Adrenal gland (tissue), 12 donors: ENCODE results near the gene S100P. TPM values are rescaled to one million over a fixed set of nuclear protein-coding genes. Genes with fewer than 3 reads are reported as not detected.
"Not testable (repeated sequence)": the region's sequence is repeated elsewhere in the genome, so short reads cannot be mapped to it uniquely, and the experiment has no call there.

ENCODE experiments used
- DNase-seq, 7 donors: peaks; one replicate each; pipeline ENCODE4 v3.0.0-alpha.2; 2019 to 2020
- H3K27ac ChIP-seq, 5 donors: fragments of 200-600 bp; sonication (generic) in 4 of 5; 1 replicate in 3 of 5; 2 replicates in 2 of 5; pipeline versions ENCODE4 v1.5.1 to v1.8.0; 2016 to 2020; ENCODE audit warnings: mild to moderate bottlenecking in 1 of 5
- H3K27me3 ChIP-seq: fragments of 200-600 bp; 2 replicates; pipeline ENCODE4 v1.8.0; 2021
- H3K36me3 ChIP-seq, 2 donors: fragments of 200-600 bp; replicated peaks in 1 of 2; 1 replicate in 1 of 2; 2 replicates in 1 of 2; pipeline versions ENCODE4 v1.5.1 to v1.8.0; 2018 to 2022
- H3K4me1 ChIP-seq, 2 donors: fragments of 200-600 bp; replicated peaks in 1 of 2; 1 replicate in 1 of 2; 2 replicates in 1 of 2; pipeline versions ENCODE4 v1.5.1 to v1.8.0; 2018 to 2021
- H3K4me3 ChIP-seq, 4 donors: fragments of 200-600 bp; sonication (generic) in 3 of 4; one replicate each; pipeline ENCODE4 v1.5.1; 2016 to 2018
- H3K9me3 ChIP-seq, 3 donors: fragments of 200-600 bp; sonication (generic) in 1 of 3; replicated peaks in 1 of 3; 1 replicate in 2 of 3; 2 replicates in 1 of 3; pipeline versions ENCODE4 v1.5.1 to v1.8.0; 2016 to 2021
- POLR2A ChIP-seq, 2 donors: fragments of 450-650 bp; IDR thresholded peaks; one replicate each; pipeline ENCODE4 v1.6.1; 2017; ENCODE audit warnings: antibody characterized with exemption in 2 of 2, mild to moderate bottlenecking in 2 of 2, moderate library complexity in 1 of 2
- WGBS, 4 donors: extraction: QIAGEN DNeasy Blood & Tissue Kit in 2 of 4; methylation state at CpG; one replicate each; pipeline versions ENCODE4 v1.1.5 to v1.1.7; 2013 to 2017; 5-methylcytosine and 5-hydroxymethylcytosine counted together
- intact Hi-C, 2 donors: fragments of 100-400 bp; cut with DNase I; formaldehyde crosslinking; loops; one replicate each; pipeline versions ENCODE4 v1.14.1 to v1.15.0; 2022 to 2023
- polyA plus RNA-seq, 3 donors: library from polyadenylated mRNA; stranded (reverse); fragments of 200-250 nt in 2 of 3; fragments of 350-450 nt in 1 of 3; fragmentation: Illumina TruSeq in 1 of 3; extraction: RNeasy Lipid Tissue Mini Kit (QIAGEN cat#74804) in 1 of 3; gene quantifications; one replicate each; pipeline ENCODE4 v1.2.3, GENCODE V29; 2013 to 2014
- total RNA-seq, 9 donors: library from RNA; depleted of rRNA in 4 of 9; stranded (reverse); fragments of >200 nt in 4 of 9; fragments of 120-200 nt in 1 of 9; fragmentation: NEBNext Ultra II Directional in 1 of 9; extraction: Animal tissue kit (Norgen Biotek cat#: 25700) in 1 of 9; gene quantifications; one replicate each; pipeline versions ENCODE4 v1.1.0 to v1.2.4, GENCODE V29; 2013 to 2023
- TF ChIP-seq, protein P1 (sequence below), 6 experiments: fragments of 450-650 bp in 4 of 6; fragments of 200-600 bp in 2 of 6; sonication (generic) in 1 of 6; IDR thresholded peaks; 1 replicate in 5 of 6; 2 replicates in 1 of 6; pipeline versions ENCODE4 v1.5.1 to v1.8.0; 2016 to 2021; ENCODE audit warnings: antibody characterized with exemption in 6 of 6, mild to moderate bottlenecking in 2 of 6, moderate library complexity in 1 of 6
- donor health status: healthy with polysubstance abuse.
- donor health status: Bipolar disorder and iron deficiency.
- donor health status: DM: yes; HTN: yes; CAD: no.
- donor health status: DM: no; HTN: no; CAD: no.
- donor health status: DM: no; HTN: no; CAD: no.
- donor health status: DM: yes; HTN: yes; CAD: no.

Gene S100P
- total and polyA plus RNA-seq, 12 donors, result 0.42 to 1.9 (median 0.84) TPM; not detected in 5

DNA sequence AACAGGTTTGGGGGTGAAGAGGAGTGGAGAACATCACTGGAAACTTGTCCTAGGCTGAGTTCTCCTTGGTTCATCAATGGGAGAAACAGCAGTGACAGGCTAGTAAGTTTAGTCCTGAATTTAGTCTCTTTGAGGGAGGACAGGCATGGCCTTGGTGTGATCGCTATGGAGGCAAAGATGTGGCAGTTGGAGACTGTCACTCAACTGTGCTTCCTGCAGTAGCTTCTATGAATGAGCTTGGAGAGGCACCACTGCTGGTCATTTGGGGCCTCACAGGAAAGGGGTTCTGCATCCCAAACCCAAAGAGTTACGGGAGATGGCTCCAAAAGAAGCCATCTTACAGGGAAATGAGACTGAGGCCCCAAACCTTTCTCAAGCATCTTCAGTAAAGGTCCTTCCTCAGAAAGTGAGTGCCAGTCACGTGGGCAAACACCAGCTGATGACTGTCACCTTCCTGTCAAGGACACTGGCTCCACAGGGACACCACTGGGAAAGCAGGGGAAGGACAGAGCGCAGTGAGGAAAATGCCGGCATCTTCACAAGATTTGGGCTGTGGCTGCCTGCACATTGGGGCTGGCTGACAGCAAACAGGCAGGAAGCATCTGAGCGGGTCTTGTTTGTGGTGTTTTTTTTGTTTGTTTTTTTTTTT is 46.0 kb upstream of the S100P start:
- no peaks in the 10 kb centered on the region for H3K27me3 ChIP-seq
- peak in 3 of 7 donors; percentile 41 to 58 (median 49) for DNase-seq
- H3K4me3 ChIP-seq, result no peak overlapping the region
- intact Hi-C loops, result no loop called here
- H3K27ac ChIP-seq, result no peak overlapping the region
- H3K36me3 ChIP-seq, result peaks cover 0 to 4% of the 10 kb centered on the region in 2 donors
- H3K4me1 ChIP-seq, result peaks cover 0 to 13% of the 10 kb centered on the region in 2 donors
- no peak for TF ChIP-seq POLR2A (IDR thresholded peaks at IDR 0.05)
- TF ChIP-seq, protein P1, sequence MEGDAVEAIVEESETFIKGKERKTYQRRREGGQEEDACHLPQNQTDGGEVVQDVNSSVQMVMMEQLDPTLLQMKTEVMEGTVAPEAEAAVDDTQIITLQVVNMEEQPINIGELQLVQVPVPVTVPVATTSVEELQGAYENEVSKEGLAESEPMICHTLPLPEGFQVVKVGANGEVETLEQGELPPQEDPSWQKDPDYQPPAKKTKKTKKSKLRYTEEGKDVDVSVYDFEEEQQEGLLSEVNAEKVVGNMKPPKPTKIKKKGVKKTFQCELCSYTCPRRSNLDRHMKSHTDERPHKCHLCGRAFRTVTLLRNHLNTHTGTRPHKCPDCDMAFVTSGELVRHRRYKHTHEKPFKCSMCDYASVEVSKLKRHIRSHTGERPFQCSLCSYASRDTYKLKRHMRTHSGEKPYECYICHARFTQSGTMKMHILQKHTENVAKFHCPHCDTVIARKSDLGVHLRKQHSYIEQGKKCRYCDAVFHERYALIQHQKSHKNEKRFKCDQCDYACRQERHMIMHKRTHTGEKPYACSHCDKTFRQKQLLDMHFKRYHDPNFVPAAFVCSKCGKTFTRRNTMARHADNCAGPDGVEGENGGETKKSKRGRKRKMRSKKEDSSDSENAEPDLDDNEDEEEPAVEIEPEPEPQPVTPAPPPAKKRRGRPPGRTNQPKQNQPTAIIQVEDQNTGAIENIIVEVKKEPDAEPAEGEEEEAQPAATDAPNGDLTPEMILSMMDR (IDR thresholded peaks at IDR 0.05), result no peak
- 44 to 56% (median 48%) methylated on average over 5 to 6 of the region's 6 CpGs for WGBS, 4 donors
- no peaks in the 10 kb centered on the region for H3K9me3 ChIP-seq

DNA sequence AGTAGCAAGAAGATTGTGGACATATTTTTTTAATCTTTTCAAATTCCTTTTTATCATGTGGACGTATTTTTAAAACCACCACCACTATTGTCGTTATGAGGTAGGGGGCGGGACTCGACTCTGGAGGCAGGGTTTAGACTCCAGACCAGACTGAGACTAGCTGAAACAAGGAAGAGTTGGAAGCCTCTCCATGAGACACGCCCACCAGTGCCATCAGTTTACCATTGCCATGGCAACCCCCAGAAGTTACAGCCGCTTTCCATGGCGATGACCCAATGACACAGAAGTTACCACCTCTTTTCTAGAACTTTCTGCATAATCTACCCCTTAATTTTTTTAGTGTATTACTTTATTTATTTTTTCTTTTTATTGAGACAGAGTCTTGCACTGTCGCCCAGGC is 44.5 kb upstream of the S100P start:
- 89 to 93% (median 92%) methylated on average over 8 of the region's 8 CpGs for WGBS, 4 donors
- no peak for TF ChIP-seq POLR2A (IDR thresholded peaks at IDR 0.05)
- TF ChIP-seq, protein P1 (IDR thresholded peaks at IDR 0.05), result no peak
- DNase-seq, result no peak
- Histone ChIP-seq H3K36me3 (no peaks in the 10 kb centered on the region), H3K27me3 (no peaks in the 10 kb centered on the region), H3K4me3 (no peak overlapping the region), H3K27ac (no peak overlapping the region), H3K9me3 (no peaks in the 10 kb centered on the region), H3K4me1 (no peaks in the 10 kb centered on the region)
- intact Hi-C loops, result no loop called here

DNA sequence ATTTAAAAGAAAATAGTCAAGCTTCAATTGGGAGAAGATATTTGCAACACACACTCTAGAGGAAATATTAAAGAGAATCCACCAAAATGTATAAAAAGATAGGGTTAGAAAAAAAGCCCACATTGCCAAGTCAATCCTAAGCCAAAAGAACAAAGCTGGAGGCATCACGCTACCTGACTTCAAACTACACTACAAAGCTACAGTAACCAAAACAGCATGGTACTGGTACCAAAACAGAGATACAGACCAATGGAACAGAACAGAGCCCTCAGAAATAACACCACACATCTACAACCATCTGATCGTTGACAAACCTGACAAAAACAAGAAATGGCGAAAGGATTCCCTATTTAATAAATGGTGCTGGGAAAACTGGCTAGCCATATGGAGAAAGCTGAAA is 39.5 kb upstream of the S100P start:
- 43 to 100% (median 49%) methylated on average over 2 to 3 of the region's 3 CpGs for WGBS, 4 donors
- H3K27me3 ChIP-seq, H3K4me1 ChIP-seq, H3K36me3 ChIP-seq, DNase-seq, H3K9me3 ChIP-seq, intact Hi-C loops, H3K4me3 ChIP-seq, H3K27ac ChIP-seq: not testable (repeated sequence)

- H3K9me3 ChIP-seq, DNase-seq, H3K27me3 ChIP-seq, H3K4me1 ChIP-seq, H3K4me3 ChIP-seq, intact Hi-C loops, H3K36me3 ChIP-seq, H3K27ac ChIP-seq: not testable (repeated sequence)
- WGBS, 4 donors, result 78 to 92% (median 82%) methylated on average over 2 of the region's 2 CpGs
Observed at GRCh38 chr4:6655291-6655690, 38.4 kb upstream of the S100P start.

DNA sequence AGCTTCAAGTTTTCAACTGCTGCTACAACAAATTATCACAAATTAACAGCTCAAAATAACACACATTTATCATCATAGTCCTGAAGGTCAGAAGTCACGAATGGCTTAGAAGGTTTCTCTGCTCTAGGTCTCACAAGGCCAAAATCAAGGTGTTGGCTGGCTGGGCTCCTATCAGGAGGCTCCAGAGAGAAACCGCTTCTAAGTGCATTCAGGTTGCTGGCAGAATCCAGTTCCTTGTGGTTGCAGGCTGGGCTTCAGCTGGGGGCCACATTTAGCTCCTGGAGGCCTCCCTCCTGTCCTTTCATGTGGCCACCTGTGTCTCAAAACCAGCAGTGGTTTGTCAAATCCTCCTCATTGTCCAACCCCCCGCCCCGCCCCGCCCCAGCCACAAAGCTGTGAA is 37.8 kb upstream of the S100P start:
- no peaks in the 10 kb centered on the region for H3K9me3 ChIP-seq
- whole genome bisulfite sequencing, 4 donors, result 78 to 89% (median 84%) methylated on average over 5 of the region's 5 CpGs
- intact Hi-C loops, result no loop called here
- peaks cover 0 to 9% of the 10 kb centered on the region in 2 donors for H3K4me1 ChIP-seq
- peak in 1 of 7 donors; percentile 41 for DNase-seq
- no peak overlapping the region for H3K4me3 ChIP-seq
- H3K27ac ChIP-seq, result no peak overlapping the region
- TF ChIP-seq, protein P1 (IDR thresholded peaks at IDR 0.05), result no peak
- TF ChIP-seq POLR2A (IDR thresholded peaks at IDR 0.05), result no peak
- no peaks in the 10 kb centered on the region for H3K36me3 ChIP-seq
- H3K27me3 ChIP-seq, result no peaks in the 10 kb centered on the region
